Skeletal muscle satellite cell (primary cell): ENCODE measurements around the gene IFIT2. TPM values are rescaled to one million over a fixed set of nuclear protein-coding genes. Genes with fewer than 3 reads are reported as not detected.
A peak's percentile ranks its signal among the peaks of the same experiment; 100 is the strongest.
"Not testable (repeated sequence)": the region's sequence is repeated elsewhere in the genome, so short reads cannot be mapped to it uniquely, and the experiment has no call there.

Experiments used
- H3K27me3 ChIP-seq: 2 replicates; pipeline ENCODE4 v1.7.0; 2013; ENCODE audit warnings: low read length; ENCODE audit not compliant: control insufficient read depth, insufficient read depth
- H3K36me3 ChIP-seq: 2 replicates; pipeline ENCODE4 v1.7.0; 2013; ENCODE audit warnings: mild to moderate bottlenecking, control low read depth, low read length; ENCODE audit not compliant: insufficient read depth
- H3K4me1 ChIP-seq: 2 replicates; pipeline ENCODE4 v1.7.0; 2013; ENCODE audit warnings: low read length; ENCODE audit not compliant: control insufficient read depth, insufficient read depth
- H3K4me2 ChIP-seq: 2 replicates; pipeline ENCODE4 v1.7.0; 2013; ENCODE audit warnings: mild to moderate bottlenecking, low read length
- H3K4me3 ChIP-seq: 2 replicates; pipeline ENCODE4 v1.7.0; 2013; ENCODE audit warnings: low read length
- H3K9ac ChIP-seq: 2 replicates; pipeline ENCODE4 v1.7.0; 2013; ENCODE audit warnings: mild to moderate bottlenecking, low read depth, low read length, moderate library complexity
- H3K9me3 ChIP-seq: replicated peaks from 2 replicates; pipeline ENCODE4 v1.7.0; 2013; ENCODE audit warnings: mild to moderate bottlenecking, control low read depth, low read length
- total RNA-seq: library from RNA; depleted of rRNA; stranded (reverse); fragments of >200 nt; gene quantifications from 2 replicates; pipeline ENCODE4 v1.2.3, GENCODE V29; 2012; rRNA removed

Gene IFIT2, protein sequence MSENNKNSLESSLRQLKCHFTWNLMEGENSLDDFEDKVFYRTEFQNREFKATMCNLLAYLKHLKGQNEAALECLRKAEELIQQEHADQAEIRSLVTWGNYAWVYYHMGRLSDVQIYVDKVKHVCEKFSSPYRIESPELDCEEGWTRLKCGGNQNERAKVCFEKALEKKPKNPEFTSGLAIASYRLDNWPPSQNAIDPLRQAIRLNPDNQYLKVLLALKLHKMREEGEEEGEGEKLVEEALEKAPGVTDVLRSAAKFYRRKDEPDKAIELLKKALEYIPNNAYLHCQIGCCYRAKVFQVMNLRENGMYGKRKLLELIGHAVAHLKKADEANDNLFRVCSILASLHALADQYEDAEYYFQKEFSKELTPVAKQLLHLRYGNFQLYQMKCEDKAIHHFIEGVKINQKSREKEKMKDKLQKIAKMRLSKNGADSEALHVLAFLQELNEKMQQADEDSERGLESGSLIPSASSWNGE
- total RNA-seq: 2.0 and 3.0 TPM in 2 replicates

DNA sequence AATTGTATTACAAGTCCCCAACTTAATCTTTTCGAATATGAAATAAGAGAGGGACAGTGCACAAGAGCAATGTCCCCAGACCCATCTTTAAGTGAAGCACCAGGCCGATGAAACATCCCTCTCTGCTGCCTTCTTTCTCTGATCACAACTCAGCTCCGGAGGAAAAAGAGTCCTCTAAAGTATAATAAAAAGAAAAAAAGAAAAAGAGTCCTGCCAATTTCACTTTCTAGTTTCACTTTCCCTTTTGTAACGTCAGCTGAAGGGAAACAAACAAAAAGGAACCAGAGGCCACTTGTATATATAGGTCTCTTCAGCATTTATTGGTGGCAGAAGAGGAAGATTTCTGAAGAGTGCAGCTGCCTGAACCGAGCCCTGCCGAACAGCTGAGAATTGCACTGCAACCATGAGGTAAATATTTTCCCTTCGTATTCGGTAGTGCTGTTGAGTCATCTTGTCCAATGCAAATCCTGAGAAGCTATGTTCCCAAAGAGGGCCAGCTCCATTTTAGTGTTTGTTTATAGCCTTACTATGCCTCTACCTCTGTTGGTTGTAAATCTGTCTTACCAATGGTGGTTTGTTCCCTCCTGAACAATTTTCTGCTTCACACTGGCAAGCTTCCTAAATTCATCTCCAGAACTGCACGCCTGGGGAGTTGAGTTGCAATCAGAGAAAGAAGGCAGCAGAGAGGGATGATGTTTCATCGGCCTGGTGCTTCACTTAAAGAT, at the start of gene IFIT2:
Gene IFIT2, plus strand, starts transcription at position 326 of the 725 bp plus-strand sequence. Its CDS starts 78 bp downstream, at position 404.
- Histone ChIP-seq H3K36me3 (no peaks in the 10 kb centered on the region), H3K9me3 (no peaks in the 10 kb centered on the region), H3K9ac (peak within 1 kb of the TSS; percentile 89), H3K4me3 (peak within 1 kb of the TSS; percentile 70), H3K4me2 (peak within 1 kb of the TSS; percentile 87), H3K4me1 (peaks cover 16% of the 10 kb centered on the region), H3K27me3 (no peaks in the 10 kb centered on the region)

GRCh38 chr10:89252225-89252585, 49.6 kb upstream of the IFIT2 start:
- peaks cover 3% of the 10 kb centered on the region for H3K27me3 ChIP-seq
- H3K4me2 ChIP-seq: peak overlapping the region; percentile 91
- peak overlapping the region; percentile 87 for H3K4me3 ChIP-seq
- H3K9ac ChIP-seq: no peak overlapping the region
- H3K9me3 ChIP-seq: no peaks in the 10 kb centered on the region
- H3K4me1 ChIP-seq: no peaks in the 10 kb centered on the region
- no peaks in the 10 kb centered on the region for H3K36me3 ChIP-seq

GRCh38 chr10:89255091-89255579, 46.7 kb upstream of the IFIT2 start:
- H3K9me3 ChIP-seq, H3K4me2 ChIP-seq, H3K4me3 ChIP-seq, H3K27me3 ChIP-seq, H3K4me1 ChIP-seq, H3K36me3 ChIP-seq, H3K9ac ChIP-seq: not testable (repeated sequence)

GRCh38 chr10:89255793-89256192, 46.1 kb upstream of the IFIT2 start:
- Histone ChIP-seq H3K4me1 (peaks cover 4% of the 10 kb centered on the region), H3K4me3 (no peak overlapping the region), H3K27me3 (peaks cover 3% of the 10 kb centered on the region), H3K9me3 (no peaks in the 10 kb centered on the region), H3K9ac (no peak overlapping the region), H3K36me3 (no peaks in the 10 kb centered on the region), H3K4me2 (no peak overlapping the region)

DNA sequence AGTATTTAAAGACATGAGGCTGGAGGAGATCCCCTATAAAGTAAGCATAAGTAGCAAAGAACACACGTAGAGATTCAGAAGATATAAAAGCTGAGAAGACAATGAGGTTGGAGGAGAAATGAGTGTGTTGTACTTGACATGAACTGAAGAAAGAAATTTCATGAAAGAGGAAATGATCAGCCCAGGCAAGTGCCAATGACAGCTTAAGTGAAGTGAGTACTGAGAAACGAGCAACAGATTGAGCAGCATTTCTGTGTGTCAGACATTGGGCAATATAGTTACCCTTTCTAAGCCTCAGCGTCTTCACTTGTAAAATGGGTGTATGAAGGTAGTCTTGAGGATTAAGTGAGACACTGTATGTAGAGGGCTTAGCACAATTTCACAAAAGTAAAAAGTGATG, 45.5 kb upstream of the IFIT2 start:
- Histone ChIP-seq H3K4me1 (peaks cover 7% of the 10 kb centered on the region), H3K27me3 (peaks cover 3% of the 10 kb centered on the region), H3K36me3 (no peaks in the 10 kb centered on the region), H3K4me3 (no peak overlapping the region), H3K4me2 (no peak overlapping the region), H3K9ac (no peak overlapping the region), H3K9me3 (no peaks in the 10 kb centered on the region)

- Histone ChIP-seq H3K4me2 (no peak overlapping the region), H3K9ac (no peak overlapping the region), H3K27me3 (peaks cover 3% of the 10 kb centered on the region)
Measured at GRCh38 chr10:89256962-89257361, 44.9 kb upstream of the IFIT2 start.

DNA sequence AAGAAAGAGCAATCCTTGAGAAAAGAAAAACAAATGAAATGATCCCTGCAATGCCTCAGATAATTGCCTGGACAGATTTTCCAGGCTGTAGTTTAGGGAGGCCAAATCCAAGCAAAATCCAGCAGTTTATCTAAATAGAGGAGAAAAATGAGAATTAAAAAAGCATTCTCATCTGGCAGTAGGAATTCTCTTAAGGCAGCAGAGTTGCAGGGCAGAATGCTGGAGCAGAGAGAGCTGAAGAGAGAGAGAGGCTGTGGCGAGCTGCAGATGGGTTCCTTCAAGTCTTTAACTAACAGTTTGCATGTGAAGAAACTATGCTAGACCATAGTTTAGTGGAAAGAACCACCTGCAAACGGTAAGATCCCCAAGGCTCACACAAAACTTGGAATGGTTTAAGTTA, 44.3 kb upstream of the IFIT2 start:
- Histone ChIP-seq H3K4me3 (no peak overlapping the region), H3K4me1 (peaks cover 16% of the 10 kb centered on the region), H3K4me2 (no peak overlapping the region), H3K27me3 (peaks cover 3% of the 10 kb centered on the region), H3K9ac (no peak overlapping the region), H3K9me3 (no peaks in the 10 kb centered on the region), H3K36me3 (no peaks in the 10 kb centered on the region)

More at GRCh38 chr10:89256962-89257361, 44.9 kb upstream of the IFIT2 start:
- no peaks in the 10 kb centered on the region for H3K9me3 ChIP-seq
- peaks cover 10% of the 10 kb centered on the region for H3K4me1 ChIP-seq
- no peak overlapping the region for H3K4me3 ChIP-seq
- H3K36me3 ChIP-seq: no peaks in the 10 kb centered on the region

- Histone ChIP-seq H3K27me3 (peaks cover 3% of the 10 kb centered on the region), H3K4me1 (peaks cover 20% of the 10 kb centered on the region), H3K9me3 (no peaks in the 10 kb centered on the region), H3K4me3 (no peak overlapping the region), H3K9ac (no peak overlapping the region), H3K4me2 (no peak overlapping the region), H3K36me3 (no peaks in the 10 kb centered on the region)
Measured at GRCh38 chr10:89258881-89259280, 43.0 kb upstream of the IFIT2 start.

DNA sequence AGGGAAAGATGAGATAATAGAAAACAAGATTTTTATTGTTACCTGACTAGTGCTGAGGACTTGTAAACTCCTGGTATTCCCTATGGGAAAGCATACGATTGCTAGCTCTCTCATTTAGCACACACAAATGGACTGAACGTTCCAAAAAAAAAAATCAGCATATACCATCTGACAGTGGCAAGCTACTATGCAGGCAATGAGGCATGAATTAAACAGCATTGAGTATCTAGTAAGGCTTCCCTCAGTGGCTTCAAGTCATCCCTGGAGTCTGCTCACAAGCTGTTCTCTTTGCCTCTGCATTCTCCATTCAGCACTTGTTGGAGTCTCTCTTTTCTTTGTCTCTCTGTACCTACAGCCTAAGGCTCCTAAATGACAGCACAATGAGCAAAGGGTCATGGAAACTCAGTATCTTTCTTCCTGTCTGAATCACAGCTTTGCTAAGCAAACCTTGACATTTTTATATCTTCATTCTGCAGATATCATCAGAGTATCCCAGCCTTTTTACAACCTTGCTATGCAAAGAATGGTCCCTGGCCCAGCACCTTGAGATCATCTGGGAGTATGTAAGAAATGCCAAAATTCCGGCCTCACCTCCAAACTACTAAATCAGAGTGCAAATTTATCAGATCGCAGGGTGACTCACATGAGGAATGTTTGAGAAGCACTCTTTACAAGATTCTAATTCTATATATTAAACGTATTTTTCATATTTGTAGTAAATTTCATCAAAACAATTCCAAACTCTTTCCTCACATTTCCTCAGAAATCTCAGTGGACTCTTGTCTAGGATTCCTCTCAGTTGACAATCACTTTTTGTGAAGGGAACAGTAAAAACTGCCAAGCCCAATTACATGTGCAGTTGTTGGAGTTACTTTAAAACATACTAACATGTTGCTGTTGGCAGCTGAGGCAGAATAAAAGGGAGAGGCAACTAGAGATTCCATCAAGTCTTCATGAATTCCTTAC, 39.5 kb upstream of the IFIT2 start:
- no peaks in the 10 kb centered on the region for H3K9me3 ChIP-seq
- H3K4me1 ChIP-seq: peaks cover 26% of the 10 kb centered on the region
- no peaks in the 10 kb centered on the region for H3K27me3 ChIP-seq
- no peak overlapping the region for H3K4me2 ChIP-seq
- H3K4me3 ChIP-seq: no peak overlapping the region
- no peaks in the 10 kb centered on the region for H3K36me3 ChIP-seq
- no peak overlapping the region for H3K9ac ChIP-seq

GRCh38 chr10:89263091-89263490, 38.8 kb upstream of the IFIT2 start:
- no peaks in the 10 kb centered on the region for H3K9me3 ChIP-seq
- no peak overlapping the region for H3K4me2 ChIP-seq
- no peaks in the 10 kb centered on the region for H3K27me3 ChIP-seq
- H3K36me3 ChIP-seq: no peaks in the 10 kb centered on the region
- no peak overlapping the region for H3K9ac ChIP-seq
- peaks cover 26% of the 10 kb centered on the region for H3K4me1 ChIP-seq
- H3K4me3 ChIP-seq: no peak overlapping the region

DNA sequence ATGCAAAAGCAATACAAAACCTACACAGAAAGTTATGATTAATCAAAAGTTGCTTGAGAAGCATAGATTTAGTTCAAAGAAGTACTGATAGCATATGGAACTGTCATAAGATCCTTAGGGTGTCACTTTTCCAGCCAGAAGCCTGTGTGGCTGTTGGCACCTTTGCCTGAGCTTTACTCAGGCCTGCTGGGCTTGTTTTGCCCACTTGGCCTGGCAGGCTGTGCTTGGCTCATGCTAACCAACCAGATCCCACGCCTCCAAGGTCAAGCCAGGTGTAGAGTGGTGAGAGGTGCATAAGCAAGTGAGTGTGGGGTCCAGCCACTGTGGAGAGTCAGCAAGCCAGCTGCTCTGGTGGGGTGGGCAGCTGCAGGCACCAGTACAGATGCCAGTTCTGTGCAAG, 38.3 kb upstream of the IFIT2 start:
- H3K9me3 ChIP-seq: no peaks in the 10 kb centered on the region
- no peak overlapping the region for H3K4me2 ChIP-seq
- H3K36me3 ChIP-seq: no peaks in the 10 kb centered on the region
- H3K4me1 ChIP-seq: peaks cover 26% of the 10 kb centered on the region
- H3K9ac ChIP-seq: no peak overlapping the region
- no peak overlapping the region for H3K4me3 ChIP-seq
- H3K27me3 ChIP-seq: no peaks in the 10 kb centered on the region
